ENCODE results near the gene GRB2.

The GRB2 gene

GRCh38 chr17:75414488-75414887 is 9.0 kb upstream of the GRB2 start:
- no peak for DNase-seq (ENCODE audit: low read depth in 1 of 2, low spot score in 1 of 2)

- DNase-seq (ENCODE audit: low read depth in 1 of 2, low spot score in 1 of 2), result peak; percentile 53 to 69
These were observed 7.2 kb upstream of the GRB2 start for GRCh38 chr17:75412455-75413317.

GRCh38 chr17:75411328-75412067 is 6.0 kb upstream of the GRB2 start:
- DNase-seq (ENCODE audit: low read depth in 1 of 2, low spot score in 1 of 2), result no peak

- no peak for DNase-seq (ENCODE audit: low read depth in 1 of 2, low spot score in 1 of 2)
These were observed 4.7 kb upstream of the GRB2 start for GRCh38 chr17:75410141-75410540.

- DNase-seq (ENCODE audit: low read depth in 1 of 2, low spot score in 1 of 2), result no peak
These were observed 2.3 kb upstream of the GRB2 start for GRCh38 chr17:75407655-75408352.

GRCh38 chr17:75406222-75406615 is 741 bp upstream of the GRB2 start:
- no peak for DNase-seq (ENCODE audit: low read depth in 1 of 2, low spot score in 1 of 2)

GRCh38 chr17:75404731-75405364 is 630 bp downstream of the GRB2 start:
- peak; percentile 40 to 46 for DNase-seq (ENCODE audit: low read depth in 1 of 2, low spot score in 1 of 2)

- DNase-seq (ENCODE audit: low read depth in 1 of 2, low spot score in 1 of 2), result peak in 1 of 2 donors; percentile 41
These were observed 1.2 kb downstream of the GRB2 start for GRCh38 chr17:75404223-75404730.

GRCh38 chr17:75403131-75403530 is 2.3 kb downstream of the GRB2 start:
- no peak for DNase-seq (ENCODE audit: low read depth in 1 of 2, low spot score in 1 of 2)

- DNase-seq (ENCODE audit: low read depth in 1 of 2, low spot score in 1 of 2), result no peak
These were observed 3.5 kb downstream of the GRB2 start for GRCh38 chr17:75402026-75402425.

- no peak for DNase-seq (ENCODE audit: low read depth in 1 of 2, low spot score in 1 of 2)
These were observed 5.0 kb downstream of the GRB2 start for GRCh38 chr17:75400326-75400939.

- DNase-seq (ENCODE audit: low read depth in 1 of 2, low spot score in 1 of 2), result no peak
These were observed 7.2 kb downstream of the GRB2 start for GRCh38 chr17:75398279-75398678.

GRCh38 chr17:75397217-75397616 is 8.3 kb downstream of the GRB2 start:
- no peak for DNase-seq (ENCODE audit: low read depth in 1 of 2, low spot score in 1 of 2)

- DNase-seq (ENCODE audit: low read depth in 1 of 2, low spot score in 1 of 2), result no peak
These were observed 8.7 kb downstream of the GRB2 start for GRCh38 chr17:75396796-75397195.

- DNase-seq (ENCODE audit: low read depth in 1 of 2, low spot score in 1 of 2), result no peak
These were observed 9.5 kb downstream of the GRB2 start for GRCh38 chr17:75396025-75396424.

- DNase-seq (ENCODE audit: low read depth in 1 of 2, low spot score in 1 of 2), result no peak
These were observed 11.1 kb downstream of the GRB2 start for GRCh38 chr17:75394332-75394918.

- DNase-seq (ENCODE audit: low read depth in 1 of 2, low spot score in 1 of 2), result peak; percentile 42 to 75
These were observed 11.8 kb downstream of the GRB2 start for GRCh38 chr17:75393523-75394331.

GRCh38 chr17:75392559-75392958 is 12.9 kb downstream of the GRB2 start:
- no peak for DNase-seq (ENCODE audit: low read depth in 1 of 2, low spot score in 1 of 2)

GRCh38 chr17:75390982-75391381 is 14.5 kb downstream of the GRB2 start:
- no peak for DNase-seq (ENCODE audit: low read depth in 1 of 2, low spot score in 1 of 2)

Data from activated CD4-positive, alpha-beta T cell treated with anti-CD3 and anti-CD28 coated beads, Interleukin-2, amount 50 U/mL, for 24 hours (primary cell).